Esophagus (tissue), 2 donors: ENCODE measurements around the gene IGSF9. TPM values are rescaled to one million over a fixed set of nuclear protein-coding genes. Genes with fewer than 3 reads are reported as not detected.
"Not testable (repeated sequence)": the region's sequence is repeated elsewhere in the genome, so short reads cannot be mapped to it uniquely, and the experiment has no call there.

Source experiments
- H3K27ac ChIP-seq, 2 donors: one replicate each; pipeline ENCODE4 v1.5.1; 2013; ENCODE audit warnings: low read depth in 2 of 2, mild to moderate bottlenecking in 2 of 2, inconsistent platforms in 1 of 2, low read length in 1 of 2, moderate library complexity in 1 of 2
- H3K27me3 ChIP-seq, 2 donors: one replicate each; pipeline ENCODE4 v1.6.1; 2013; ENCODE audit warnings: low read length in 2 of 2, control low read depth in 1 of 2, mild to moderate bottlenecking in 1 of 2; ENCODE audit not compliant: insufficient read depth in 2 of 2, control insufficient read depth in 1 of 2
- H3K36me3 ChIP-seq, 2 donors: one replicate each; pipeline ENCODE4 v1.6.1; 2013; ENCODE audit warnings: low read length in 1 of 2; ENCODE audit not compliant: control insufficient read depth in 2 of 2, insufficient read depth in 2 of 2
- H3K4me1 ChIP-seq, 2 donors: one replicate each; pipeline ENCODE4 v1.6.1; 2013; ENCODE audit warnings: low read length in 1 of 2; ENCODE audit not compliant: control insufficient read depth in 2 of 2, insufficient read depth in 2 of 2
- H3K4me3 ChIP-seq, 2 donors: one replicate each; pipeline ENCODE4 v1.5.1; 2013; ENCODE audit warnings: low read length in 2 of 2, mild to moderate bottlenecking in 2 of 2, low read depth in 1 of 2, moderate library complexity in 1 of 2
- H3K9me3 ChIP-seq, 2 donors: one replicate each; pipeline ENCODE4 v1.6.1; 2013; ENCODE audit warnings: mild to moderate bottlenecking in 2 of 2, low read depth in 1 of 2, low read length in 1 of 2, moderate library complexity in 1 of 2; ENCODE audit not compliant: control insufficient read depth in 2 of 2, insufficient read depth in 1 of 2
- WGBS, 2 donors: extraction: QIAGEN DNeasy Blood & Tissue Kit; methylation state at CpG; one replicate each; pipeline ENCODE4 v1.1.7; 2013; 5-methylcytosine and 5-hydroxymethylcytosine counted together
- polyA plus RNA-seq, 2 donors: library from polyadenylated mRNA; stranded (reverse); fragments of 200-250 nt; gene quantifications; one replicate each; pipeline ENCODE4 v1.2.3, GENCODE V29; 2013
- donor health status: healthy with polysubstance abuse.
- donor health status: Bipolar disorder and iron deficiency.

IGSF9 gene
- polyA plus RNA-seq, 2 donors, result 7.4 to 16.1 TPM

GRCh38 chr1:159916242-159917051 is 29.0 kb downstream of the IGSF9 start:
- Histone ChIP-seq H3K36me3 (peaks cover 19 to 25% of the 10 kb centered on the region in 2 donors), H3K9me3 (no peaks in the 10 kb centered on the region), H3K4me3 (no peak overlapping the region), H3K27ac (peak overlapping the region; percentile 74 to 75), H3K27me3 (no peaks in the 10 kb centered on the region), H3K4me1 (peaks cover 4 to 21% of the 10 kb centered on the region in 2 donors)
- 37 to 41% methylated on average over 9 of the region's 9 CpGs for WGBS, 2 donors

GRCh38 chr1:159915571-159916241 is 29.7 kb downstream of the IGSF9 start:
- no peaks in the 10 kb centered on the region for H3K9me3 ChIP-seq
- H3K27ac ChIP-seq, result peak overlapping the region; percentile 5 to 34
- H3K27me3 ChIP-seq, result no peaks in the 10 kb centered on the region
- peaks cover 19 to 25% of the 10 kb centered on the region in 2 donors for H3K36me3 ChIP-seq
- H3K4me1 ChIP-seq, result peaks cover 4 to 21% of the 10 kb centered on the region in 2 donors
- H3K4me3 ChIP-seq, result no peak overlapping the region
- WGBS, 2 donors, result 34 to 43% methylated on average over 5 of the region's 5 CpGs

- Histone ChIP-seq H3K9me3 (no peaks in the 10 kb centered on the region), H3K27me3 (no peaks in the 10 kb centered on the region), H3K36me3 (peaks cover 9 to 17% of the 10 kb centered on the region in 2 donors), H3K27ac (peak overlapping the region; percentile 53 to 76), H3K4me1 (peaks cover 4 to 24% of the 10 kb centered on the region in 2 donors), H3K4me3 (no peak overlapping the region)
- WGBS, 2 donors, result 68 to 73% methylated on average over 10 of the region's 10 CpGs
Observed at GRCh38 chr1:159914252-159915018, 31.0 kb downstream of the IGSF9 start.

GRCh38 chr1:159913451-159914192 is 31.8 kb downstream of the IGSF9 start:
- Histone ChIP-seq H3K27ac (peak overlapping the region; percentile 53 to 76), H3K4me1 (peaks cover 4 to 21% of the 10 kb centered on the region in 2 donors), H3K9me3 (no peaks in the 10 kb centered on the region), H3K27me3 (no peaks in the 10 kb centered on the region), H3K4me3 (no peak overlapping the region), H3K36me3 (peaks cover 1 to 10% of the 10 kb centered on the region in 2 donors)
- 39 to 50% methylated on average over 5 of the region's 5 CpGs for WGBS, 2 donors

DNA sequence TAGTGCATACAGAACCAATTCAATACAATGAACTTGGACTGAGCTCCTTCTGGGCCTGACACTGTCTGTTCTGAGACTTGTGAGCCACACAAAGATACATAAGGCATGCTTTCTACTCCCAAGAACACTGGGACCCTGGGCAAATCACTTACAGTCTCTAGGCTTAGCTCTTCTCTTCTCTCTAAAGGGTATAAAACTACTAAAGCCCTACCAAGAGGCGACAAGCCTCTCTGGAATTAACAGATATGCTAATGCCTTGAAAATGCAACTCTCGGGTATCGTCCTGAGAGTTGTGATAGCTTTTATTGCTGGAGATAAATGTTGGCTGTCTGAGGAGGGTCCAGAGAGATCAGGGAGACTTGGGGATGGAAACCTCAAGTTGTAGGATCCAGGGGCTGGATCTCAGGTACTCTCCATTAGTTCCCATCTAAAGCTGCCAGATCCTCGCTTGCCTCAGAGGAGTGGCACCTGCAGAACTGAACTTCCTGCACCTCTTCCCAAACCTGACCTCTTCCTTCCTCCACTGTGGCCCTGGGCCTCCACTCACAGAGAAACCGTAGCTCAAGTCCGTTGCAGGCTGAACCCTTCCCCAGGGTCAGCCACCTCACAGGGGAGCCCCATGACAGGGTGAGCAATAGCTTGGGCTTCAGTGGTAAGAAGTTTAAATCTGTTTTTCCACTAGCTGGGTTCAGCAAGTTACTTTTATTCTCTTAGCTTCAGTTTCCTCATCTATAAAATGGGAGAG is 33.9 kb downstream of the IGSF9 start:
- no peaks in the 10 kb centered on the region for H3K27me3 ChIP-seq
- H3K4me3 ChIP-seq, result no peak overlapping the region
- H3K4me1 ChIP-seq, result peaks cover 0 to 17% of the 10 kb centered on the region in 2 donors
- peak overlapping the region; percentile 29 to 38 for H3K27ac ChIP-seq
- H3K9me3 ChIP-seq, result no peaks in the 10 kb centered on the region
- H3K36me3 ChIP-seq, result no peaks in the 10 kb centered on the region
- 67 to 80% methylated on average over 6 of the region's 6 CpGs for WGBS, 2 donors

DNA sequence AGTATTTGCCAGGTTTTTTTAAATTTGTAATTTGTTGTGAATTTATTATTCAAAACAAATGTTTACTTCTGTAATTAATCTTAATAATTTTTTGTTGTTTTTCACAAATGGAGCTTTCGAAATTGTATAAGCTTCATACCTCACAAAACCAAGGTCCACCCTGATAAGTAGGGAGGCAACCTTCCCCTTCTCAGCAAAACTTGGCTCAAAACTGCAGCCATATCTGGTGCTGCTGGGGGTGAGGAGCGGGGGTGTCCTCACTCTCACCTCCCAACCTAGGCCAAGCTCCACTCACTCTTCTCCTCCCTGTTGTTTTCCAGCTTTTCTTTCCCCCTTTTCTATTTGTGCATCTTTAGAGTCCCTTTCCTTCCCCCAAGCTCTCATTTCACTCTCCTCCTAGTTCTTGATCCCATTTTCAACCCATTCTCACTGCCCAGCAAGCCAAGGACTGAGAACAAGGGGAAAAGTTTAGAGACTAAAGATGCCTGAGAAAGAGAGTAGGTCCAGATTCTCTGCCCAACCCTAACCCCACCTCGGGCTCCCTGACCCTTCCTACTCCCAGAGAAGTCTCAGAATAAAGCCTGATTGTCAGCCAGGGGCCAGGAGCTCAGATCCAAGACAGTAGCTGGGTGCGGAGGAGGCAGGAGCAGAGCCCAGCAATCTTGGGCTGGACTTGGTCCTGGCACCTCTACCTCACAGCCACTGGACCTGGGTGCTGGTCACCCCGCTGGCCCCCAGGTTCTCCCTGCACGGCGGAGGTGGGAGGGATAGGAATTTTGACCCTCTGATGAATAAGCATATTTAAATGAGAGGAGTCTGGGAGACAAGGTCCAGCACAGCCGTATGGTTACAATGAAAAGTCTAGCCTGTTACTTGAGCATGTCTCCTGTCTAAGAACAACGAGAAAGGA is 37.1 kb downstream of the IGSF9 start:
- Histone ChIP-seq H3K9me3 (no peaks in the 10 kb centered on the region), H3K4me3 (no peak overlapping the region), H3K4me1 (peaks cover 0 to 10% of the 10 kb centered on the region in 2 donors), H3K27ac (no peak overlapping the region), H3K27me3 (no peaks in the 10 kb centered on the region), H3K36me3 (no peaks in the 10 kb centered on the region)
- WGBS, 2 donors, result 76 to 91% methylated on average over 9 of the region's 9 CpGs

- 37 to 65% methylated on average over 1 of the region's 1 CpG for WGBS, 2 donors
- no peak overlapping the region for H3K4me3 ChIP-seq
- peaks cover 0 to 10% of the 10 kb centered on the region in 2 donors for H3K4me1 ChIP-seq
- no peak overlapping the region for H3K27ac ChIP-seq
- peaks cover 0 to 3% of the 10 kb centered on the region in 2 donors for H3K36me3 ChIP-seq
- no peaks in the 10 kb centered on the region for H3K9me3 ChIP-seq
- H3K27me3 ChIP-seq, result no peaks in the 10 kb centered on the region
Observed at GRCh38 chr1:159906960-159907359, 38.5 kb downstream of the IGSF9 start.

GRCh38 chr1:159904036-159904435 is 41.4 kb downstream of the IGSF9 start:
- not testable (repeated sequence) for H3K36me3 ChIP-seq, H3K27me3 ChIP-seq, H3K9me3 ChIP-seq, H3K27ac ChIP-seq, H3K4me1 ChIP-seq, H3K4me3 ChIP-seq
- WGBS, 2 donors, result 72 to 76% methylated on average over 3 of the region's 3 CpGs
